Endothelial cell of umbilical vein (primary cell): ENCODE results near the gene ZNF618. TPM values are rescaled to one million over a fixed set of nuclear protein-coding genes. Genes with fewer than 3 reads are reported as not detected.

ENCODE experiments used
- BruUV-seq: library from RNA; stranded (reverse); fragments of 400-500 nt; replicated peaks from 2 replicates; lab custom pipeline; 2021; lab: Mats Ljungman, UMichigan
- CTCF ChIA-PET: fragments of 300-600, 350-600 bp; sonication (Branson Sonifier 250); formaldehyde crosslinking; loops from one replicate; lab custom pipeline; 2021; ENCODE audit warnings: antibody characterized with exemption, inconsistent platforms; lab: Charles Lee
- POLR2A ChIA-PET: fragments of 300-600, 350-600 bp; sonication (Branson Sonifier 250); formaldehyde crosslinking; loops from one replicate; lab custom pipeline; 2021; ENCODE audit warnings: antibody characterized with exemption, inconsistent platforms; lab: Charles Lee
- DNase-seq: peaks from one replicate; pipeline ENCODE4 v3.0.0-alpha.2; 2011; ENCODE audit warnings: low read depth, low spot score
- FAIRE-seq: peaks from 2 replicates; lab custom pipeline; 2011; peaks lifted over from hg19 to GRCh38; lab: Jason Lieb, UNC
- H2AFZ ChIP-seq: 2 replicates; pipeline ENCODE4 v1.6.0; 2012; ENCODE audit warnings: low read depth, low read length, control low read depth, inconsistent platforms
- H3K27ac ChIP-seq: 2 replicates; pipeline ENCODE4 v1.5.1; 2011; ENCODE audit warnings: low read depth, mild to moderate bottlenecking, control low read depth, low read length, moderate library complexity; ENCODE audit not compliant: insufficient read depth
- H3K27me3 ChIP-seq, 2 experiments: 2 replicates each; pipeline versions ENCODE4 v1.6.0 to v1.6.1; 2011; ENCODE audit warnings: low read length in 2 of 2, mixed read lengths in 1 of 2; ENCODE audit not compliant: control insufficient read depth in 2 of 2, insufficient read depth in 2 of 2
- H3K36me3 ChIP-seq, 2 experiments: 2 replicates in 1 of 2; 3 replicates in 1 of 2; pipeline ENCODE4 v1.5.1; 2011; ENCODE audit warnings: low read length in 2 of 2, mild to moderate bottlenecking in 1 of 2, moderate library complexity in 1 of 2; ENCODE audit not compliant: control insufficient read depth in 2 of 2, insufficient read depth in 2 of 2; ENCODE audit errors: extremely low read depth in 1 of 2
- H3K4me1 ChIP-seq: 3 replicates; pipeline ENCODE4 v1.5.1; 2011; ENCODE audit warnings: mild to moderate bottlenecking, low read length; ENCODE audit not compliant: control insufficient read depth, insufficient read depth; ENCODE audit errors: extremely low read depth
- H3K4me2 ChIP-seq: 2 replicates; pipeline ENCODE4 v1.6.1; 2011; ENCODE audit warnings: low read length, control low read depth, mixed read lengths; ENCODE audit not compliant: insufficient read depth
- H3K4me3 ChIP-seq, 3 experiments: fragments of 200-600 bp in 1 of 3; sonication (generic), shearing (Covaris generic) in 1 of 3; replicated peaks in 1 of 3; 2 replicates each; pipeline ENCODE4 v1.5.1; 2011 to 2016; ENCODE audit warnings: control low read depth in 3 of 3, low read length in 3 of 3, mild to moderate bottlenecking in 2 of 3, inconsistent platforms in 1 of 3, low read depth in 1 of 3, moderate library complexity in 1 of 3; ENCODE audit not compliant: insufficient read depth in 1 of 3
- H3K79me2 ChIP-seq: 2 replicates; pipeline ENCODE4 v1.6.0; 2012; ENCODE audit warnings: low read length, inconsistent platforms; ENCODE audit not compliant: control insufficient read depth, insufficient read depth
- H3K9ac ChIP-seq: replicated peaks from 2 replicates; pipeline ENCODE3; 2011; ENCODE audit warnings: low read length, control low read depth; ENCODE audit not compliant: insufficient read depth; ENCODE audit errors: extremely low read depth
- H3K9me1 ChIP-seq: replicated peaks from 3 replicates; pipeline ENCODE4 v1.6.0; 2011; ENCODE audit warnings: mild to moderate bottlenecking, low read length; ENCODE audit not compliant: control insufficient read depth, insufficient read depth; ENCODE audit errors: extremely low read depth
- H3K9me3 ChIP-seq: replicated peaks from 2 replicates; pipeline ENCODE4 v1.5.1; 2012; ENCODE audit warnings: low read length, inconsistent platforms; ENCODE audit not compliant: control insufficient read depth, insufficient read depth
- H4K20me1 ChIP-seq: replicated peaks from 2 replicates; pipeline ENCODE3; 2011; ENCODE audit warnings: mild to moderate bottlenecking, low read length; ENCODE audit not compliant: control insufficient read depth, insufficient read depth; ENCODE audit errors: extremely low read depth
- CTCF ChIP-seq, 2 donors: IDR thresholded peaks; 1 replicate in 1 of 2; 2 replicates in 1 of 2; pipeline ENCODE4 v1.5.1; 2011; ENCODE audit warnings: low read length in 2 of 2, mild to moderate bottlenecking in 2 of 2, moderate library complexity in 2 of 2, control low read depth in 1 of 2, inconsistent platforms in 1 of 2, low read depth in 1 of 2; ENCODE audit not compliant: insufficient read depth in 1 of 2; ENCODE audit errors: extremely low read depth in 1 of 2
- EZH2 ChIP-seq: IDR thresholded peaks from 2 replicates; pipeline ENCODE4 v1.6.1; 2012; ENCODE audit warnings: borderline replicate concordance, low read depth, mild to moderate bottlenecking, moderate library complexity, low read length, inconsistent platforms; ENCODE audit not compliant: severe bottlenecking
- FOS ChIP-seq: IDR thresholded peaks from 2 replicates; pipeline ENCODE4 v1.6.1; 2011; ENCODE audit warnings: mild to moderate bottlenecking, low read length, moderate library complexity, borderline replicate concordance; ENCODE audit not compliant: insufficient read depth
- GATA2 ChIP-seq: IDR thresholded peaks from 2 replicates; pipeline ENCODE4 v1.7.0; 2011; ENCODE audit warnings: low read depth, mild to moderate bottlenecking, moderate library complexity, mixed read lengths, low read length; ENCODE audit not compliant: insufficient read length, insufficient read depth
- JUN ChIP-seq: IDR thresholded peaks from 2 replicates; pipeline ENCODE4 v1.6.1; 2011; ENCODE audit warnings: borderline replicate concordance, low read depth; ENCODE audit not compliant: insufficient read length, insufficient read depth
- MYC ChIP-seq: IDR thresholded peaks from one replicate; pipeline ENCODE4 v1.6.1; 2011; ENCODE audit warnings: mild to moderate bottlenecking, low read depth, low read length
- POLR2A ChIP-seq: IDR thresholded peaks from 2 replicates; pipeline ENCODE4 v1.6.1; 2012; ENCODE audit warnings: low read depth, mild to moderate bottlenecking, control low read depth, low read length
- POLR2AphosphoS5 ChIP-seq: IDR thresholded peaks from 2 replicates; pipeline ENCODE4 v1.6.1; 2012; ENCODE audit warnings: low read depth, mild to moderate bottlenecking, control low read depth, low read length, moderate library complexity; ENCODE audit not compliant: insufficient read depth
- dilution Hi-C: fragments of 300-500 bp; cut with MboI; formaldehyde crosslinking; loops from one replicate; pipeline ENCODE4 v1.15.0; 2019; ENCODE audit warnings: low sequenced_read_pairs; ENCODE audit not compliant: extremely low pct_ligation_motif_present
- intact Hi-C: fragments of 100-400 bp; cut with micrococcal nuclease; formaldehyde crosslinking; loops from one replicate; pipeline ENCODE4 v1.10.0; 2022
- polyA plus RNA-seq, 4 experiments: library from polyadenylated mRNA; depleted of rRNA in 3 of 4; stranded (reverse) in 3 of 4; unstranded in 1 of 4; fragments of >200 nt; gene quantifications; 2 replicates each; pipeline versions ENCODE4 v1.2.1 to v1.2.3, GENCODE V29; 2011 to 2012; ENCODE audit warnings: missing spikeins in 1 of 4
- total RNA-seq: library from RNA; stranded (reverse); gene quantifications from 2 replicates; pipeline ENCODE4 v1.2.3, GENCODE V29; 2021
- TF ChIP-seq, protein P1 (sequence below): IDR thresholded peaks from 2 replicates; pipeline ENCODE4 v1.6.1; 2011; ENCODE audit not compliant: insufficient read depth, insufficient read length

ZNF618 gene
- total and polyA plus RNA-seq, 2 donors (not counting 3 experiments of a cell fraction or from before 2014, with no cell fraction given) = 22.6 to 80.3 TPM

GRCh38 chr9:114071197-114071795, 195.2 kb downstream of the ZNF618 start:
- Histone ChIP-seq H3K36me3 (no peaks in the 10 kb centered on the region), H3K9me3 (no peaks in the 10 kb centered on the region), H2AFZ (no peak overlapping the region), H3K9me1 (no peaks in the 10 kb centered on the region), H3K9ac (no peak overlapping the region), H3K4me3 (no peak overlapping the region), H4K20me1 (no peaks in the 10 kb centered on the region), H3K27me3 (peaks cover 9 to 17% of the 10 kb centered on the region in 2 experiments), H3K4me2 (no peak overlapping the region), H3K4me1 (no peaks in the 10 kb centered on the region), H3K79me2 (no peaks in the 10 kb centered on the region), H3K27ac (no peak overlapping the region)
- intact Hi-C loops = no loop called here
- CTCF ChIA-PET = interaction anchor here (1.0 to 5.8 kb wide), 3 partner anchors 11 to 333 kb away, joined by 3 to 36 read pairs (median 6); no protein-coding TSS in a partner anchor
- POLR2A ChIA-PET = no interaction called here
- dilution Hi-C loops = no loop called here
- BruUV-seq = no TSS peak
- DNase-seq = no peak
- TF ChIP-seq POLR2AphosphoS5 = no peak
- no peak for TF ChIP-seq POLR2A
- no peak for TF ChIP-seq JUN
- no peak for TF ChIP-seq CTCF (IDR thresholded peaks at IDR 0.05; ENCODE audit: extremely low read depth in 1 of 2, insufficient read depth in 1 of 2, low read depth in 1 of 2, low read length in 2 of 2)
- TF ChIP-seq FOS = no peak
- no peak for TF ChIP-seq MYC
- TF ChIP-seq EZH2 = no peak
- TF ChIP-seq, protein P1, sequence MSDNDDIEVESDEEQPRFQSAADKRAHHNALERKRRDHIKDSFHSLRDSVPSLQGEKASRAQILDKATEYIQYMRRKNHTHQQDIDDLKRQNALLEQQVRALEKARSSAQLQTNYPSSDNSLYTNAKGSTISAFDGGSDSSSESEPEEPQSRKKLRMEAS = no peak
- TF ChIP-seq GATA2 = no peak
- no peak for FAIRE-seq
